HG03442 (cell line): ENCODE measurements around the gene PLEKHA7.
A peak's percentile ranks its signal among the peaks of the same experiment; 100 is the strongest.

Experiments
- ATAC-seq: cut with Tn5 transposase; IDR thresholded peaks from one replicate; pipeline ENCODE4 v1.9.1; 2021; ENCODE audit warnings: mild to moderate bottlenecking, moderate library complexity; ENCODE audit not compliant: unreplicated experiment

PLEKHA7 gene

GRCh38 chr11:16794047-16794818 lies 220.0 kb downstream of the PLEKHA7 start:
- no peak for ATAC-seq

GRCh38 chr11:16793511-16793910 lies 220.7 kb downstream of the PLEKHA7 start:
- ATAC-seq: no peak

- ATAC-seq: no peak
These were observed 221.2 kb downstream of the PLEKHA7 start for GRCh38 chr11:16793009-16793408.

GRCh38 chr11:16792426-16792825 lies 221.8 kb downstream of the PLEKHA7 start:
- no peak for ATAC-seq

GRCh38 chr11:16791191-16791961 lies 222.8 kb downstream of the PLEKHA7 start:
- ATAC-seq: no peak

- ATAC-seq: no peak
These were observed 223.6 kb downstream of the PLEKHA7 start for GRCh38 chr11:16790486-16791190.

- ATAC-seq: no peak
These were observed 224.4 kb downstream of the PLEKHA7 start for GRCh38 chr11:16789560-16790485.

GRCh38 chr11:16789063-16789420 lies 225.2 kb downstream of the PLEKHA7 start:
- no peak for ATAC-seq

GRCh38 chr11:16788141-16789062 lies 225.8 kb downstream of the PLEKHA7 start:
- peak; percentile 69 for ATAC-seq

- ATAC-seq: no peak
These were observed 227.0 kb downstream of the PLEKHA7 start for GRCh38 chr11:16787035-16787742.

GRCh38 chr11:16786131-16786530 lies 228.1 kb downstream of the PLEKHA7 start:
- ATAC-seq: no peak

GRCh38 chr11:16785520-16786128 lies 228.6 kb downstream of the PLEKHA7 start:
- ATAC-seq: peak; percentile 74

- ATAC-seq: no peak
These were observed 229.5 kb downstream of the PLEKHA7 start for GRCh38 chr11:16784666-16785065.

GRCh38 chr11:16784097-16784496 lies 230.1 kb downstream of the PLEKHA7 start:
- ATAC-seq: no peak

GRCh38 chr11:16783321-16783801 lies 230.9 kb downstream of the PLEKHA7 start:
- no peak for ATAC-seq

- no peak for ATAC-seq
These were observed 232.0 kb downstream of the PLEKHA7 start for GRCh38 chr11:16781936-16782919.
